ENCODE measurements around the gene MTA1.

MTA1 gene

DNA sequence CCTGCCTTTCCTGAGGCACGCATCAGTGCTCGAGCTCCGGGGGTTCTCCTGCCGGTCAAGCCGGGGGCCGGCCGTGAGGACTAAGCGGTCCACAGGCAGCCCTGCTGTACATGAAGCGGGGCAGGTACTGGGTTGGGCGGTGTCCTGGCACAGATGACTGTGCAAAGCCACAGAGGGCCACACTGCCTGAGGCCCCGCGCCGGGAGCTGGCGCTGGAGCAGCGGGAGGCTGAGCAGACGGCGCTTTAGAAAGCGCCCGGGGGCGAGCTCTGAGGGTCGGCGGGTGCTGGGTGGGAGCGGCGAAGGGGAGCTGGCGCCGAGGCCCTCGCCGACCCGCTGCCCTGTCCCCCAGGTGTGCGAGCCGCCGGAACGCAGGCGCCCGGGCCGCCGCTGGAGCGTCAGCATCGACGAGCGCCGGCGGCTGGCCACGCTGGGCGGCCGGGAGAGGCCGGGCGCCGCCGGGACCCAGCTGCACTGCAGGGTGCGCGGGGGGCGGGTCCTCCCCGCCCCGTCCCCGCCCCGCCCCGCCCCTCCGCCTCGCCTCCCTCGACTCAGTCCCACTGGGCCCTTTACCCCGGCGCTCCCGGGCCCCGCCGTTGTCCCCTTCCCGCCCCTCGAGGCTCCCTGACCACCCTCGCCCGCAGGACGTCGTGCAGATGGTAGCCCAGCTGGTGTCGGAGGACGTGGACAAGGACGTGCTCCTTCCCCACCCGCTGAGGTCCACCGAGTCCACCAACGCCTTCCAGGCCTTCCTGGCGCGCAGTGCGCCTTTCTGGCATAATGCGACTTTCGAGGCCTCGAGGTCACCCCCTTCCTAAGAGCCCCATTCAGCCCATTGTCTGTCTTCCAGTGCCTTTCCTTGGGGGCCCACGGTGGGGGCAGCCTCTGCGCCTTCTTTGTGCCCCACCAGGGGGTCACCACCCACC, 8.3 kb upstream of the MTA1 start:
- DNase-seq = peak; percentile 47

DNA sequence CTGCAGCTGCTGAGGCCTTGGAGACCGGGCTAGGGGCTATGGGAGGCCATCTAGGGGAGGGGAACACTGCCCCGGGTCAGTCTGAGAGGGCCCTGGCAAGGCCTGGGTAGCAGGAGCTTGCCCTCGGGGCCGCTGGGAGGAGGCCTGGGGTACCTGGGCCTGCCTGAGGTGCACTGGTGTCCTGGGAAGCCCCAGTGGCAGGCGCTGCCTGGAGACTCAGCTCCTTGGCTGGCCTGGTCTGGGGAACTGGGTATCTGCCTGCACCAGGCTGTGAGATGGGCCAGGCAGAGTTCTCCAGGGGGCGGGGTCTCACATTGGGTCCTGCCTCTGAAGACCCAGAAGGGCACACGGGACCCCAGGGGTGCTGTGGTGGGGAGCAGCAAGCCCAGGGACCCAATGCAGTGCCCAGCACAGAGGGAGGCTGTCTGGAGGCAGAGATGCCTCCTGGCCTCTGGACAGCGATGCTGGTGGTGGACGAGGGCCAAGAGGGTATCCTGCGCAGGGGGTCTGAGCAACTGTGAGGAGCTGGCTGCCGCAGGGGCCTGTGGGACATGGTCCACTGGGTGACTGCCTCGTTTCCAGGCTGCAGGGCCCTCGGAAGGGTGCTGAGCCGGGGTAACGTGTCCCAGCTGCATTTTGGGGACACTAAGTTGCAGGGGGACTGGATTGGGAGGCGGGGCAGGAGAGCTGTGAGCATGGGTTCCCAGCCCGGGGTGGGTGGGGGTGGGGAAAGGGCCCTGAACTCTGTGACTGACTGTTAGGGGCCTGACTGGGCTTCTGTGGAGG, 7.4 kb upstream of the MTA1 start:
- no peak for DNase-seq

DNA sequence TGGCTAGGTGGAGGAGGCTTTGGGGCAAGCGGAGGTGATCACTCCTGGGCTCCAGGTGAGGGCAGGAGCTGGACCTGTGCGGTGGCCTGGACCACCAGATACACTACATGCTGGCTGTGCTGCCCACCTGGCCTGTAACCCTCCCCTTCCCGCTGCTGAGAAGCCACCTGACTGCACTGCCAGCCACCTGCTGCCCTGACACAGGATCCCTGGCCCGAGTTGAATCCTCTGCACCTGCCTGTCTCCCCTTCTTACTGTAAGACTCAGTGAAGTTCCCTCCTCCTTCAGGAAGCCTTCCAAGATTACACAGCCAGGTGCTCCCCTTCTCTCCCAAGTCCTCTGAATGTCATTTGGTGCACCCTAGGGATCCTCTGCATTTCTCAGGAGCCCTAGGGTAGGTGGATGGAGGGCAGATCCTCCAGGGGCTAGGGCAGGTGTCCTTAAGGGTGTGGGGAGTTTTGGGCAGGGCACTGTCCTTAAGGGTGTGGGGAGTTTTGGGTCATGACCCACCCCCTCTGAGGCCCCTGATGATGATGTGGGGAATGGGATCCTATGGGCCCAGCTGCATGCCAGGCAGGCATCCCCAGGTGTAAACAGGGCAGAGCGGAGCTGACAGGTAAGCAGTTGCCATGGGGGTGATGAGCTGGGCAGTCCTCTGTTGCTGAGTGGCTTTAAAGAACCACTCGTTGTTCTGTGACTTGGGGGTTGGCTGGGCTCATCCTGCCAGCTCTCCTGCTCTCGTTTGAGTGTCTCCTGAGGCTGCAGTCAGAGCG, 6.7 kb upstream of the MTA1 start:
- DNase-seq = no peak

- DNase-seq = no peak
Observed at GRCh38 chr14:105413544-105413886, 6.1 kb upstream of the MTA1 start.

GRCh38 chr14:105414456-105415371, 4.9 kb upstream of the MTA1 start:
- peak; percentile 66 for DNase-seq

DNA sequence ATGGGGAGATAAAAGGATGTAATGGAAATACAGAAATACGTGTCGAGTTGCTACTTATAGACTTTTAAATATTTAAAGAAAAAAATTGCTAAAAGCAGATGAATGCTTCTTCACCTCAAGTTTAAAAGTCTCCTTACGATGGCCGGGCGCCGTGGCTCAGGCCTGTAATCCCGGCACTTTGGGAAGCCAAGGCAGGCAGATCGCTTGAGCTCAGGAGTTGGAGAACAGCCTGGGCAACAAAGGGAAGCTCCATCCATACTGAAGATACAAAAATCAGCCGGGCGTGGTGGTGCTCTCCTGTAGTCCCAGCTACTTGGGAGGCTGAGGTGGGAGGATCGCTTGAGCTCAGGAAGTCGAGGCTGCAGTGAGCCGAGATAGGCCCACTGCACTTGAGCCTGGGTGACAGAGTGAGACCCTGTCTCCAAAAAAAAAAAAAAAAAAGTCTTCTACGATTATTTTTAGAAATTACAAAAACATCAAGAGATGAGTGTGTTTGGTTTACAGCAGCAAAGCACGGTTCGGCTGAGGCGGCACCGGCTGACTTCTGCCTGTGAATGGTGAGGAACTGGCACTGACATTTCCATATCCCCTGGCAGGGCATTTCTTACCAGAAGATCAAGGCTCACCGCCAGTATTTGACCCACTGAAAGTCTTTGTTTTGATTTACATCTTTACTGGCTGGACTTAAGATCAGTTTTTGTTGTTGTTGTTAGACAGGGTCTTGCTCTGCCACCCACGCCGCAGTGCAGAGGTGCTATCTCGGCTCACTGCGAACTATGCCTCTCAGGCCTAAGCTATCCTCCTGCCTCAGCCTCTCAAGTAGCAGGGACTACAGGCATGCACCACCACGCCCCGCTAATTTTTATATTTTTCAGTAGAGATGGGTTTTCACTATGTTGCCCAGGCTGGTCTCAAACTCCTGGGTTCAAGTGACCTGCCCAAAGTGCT, 3.9 kb upstream of the MTA1 start:
- no peak for DNase-seq

DNA sequence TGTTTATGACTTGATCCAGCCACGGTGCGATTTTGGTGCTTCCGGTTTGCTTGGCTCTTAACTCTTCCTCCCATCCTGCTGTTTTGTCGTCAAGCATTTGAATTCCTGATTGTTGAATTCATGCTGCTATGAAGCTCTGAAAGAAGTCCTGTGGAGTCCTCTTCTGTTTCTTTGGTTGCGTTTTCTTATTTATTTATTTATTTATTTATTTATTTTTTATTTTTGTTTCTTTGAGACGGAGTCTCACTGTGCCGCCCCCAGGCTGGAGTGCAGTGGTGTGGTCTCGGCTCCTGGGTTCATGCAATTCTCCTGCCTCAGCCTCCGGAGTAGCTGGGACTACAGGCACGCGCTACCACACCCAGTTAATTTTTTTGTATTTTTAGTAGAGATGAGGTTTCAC, 3.0 kb upstream of the MTA1 start:
- no peak for DNase-seq

DNA sequence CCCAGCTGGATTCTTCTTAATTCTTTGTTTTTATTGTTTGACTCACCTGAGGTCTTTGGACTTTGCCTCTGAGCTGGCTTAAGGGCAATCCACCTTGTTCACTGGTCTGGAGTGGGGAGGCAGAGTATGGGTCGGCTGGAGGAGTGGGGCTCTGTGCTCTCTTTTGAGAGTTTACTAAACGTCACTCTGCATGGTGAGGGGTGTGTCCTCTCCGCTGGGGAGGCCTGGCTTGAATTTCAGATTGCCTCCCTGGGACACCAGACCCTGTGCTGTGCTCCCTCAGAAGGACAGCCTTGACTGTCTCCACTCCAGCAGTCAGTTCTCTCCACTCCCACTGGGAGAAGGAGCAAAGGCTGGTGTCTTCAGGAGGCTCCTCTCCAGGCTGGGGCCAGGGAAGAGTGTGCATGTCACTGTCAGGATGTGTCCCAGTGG, 1.9 kb upstream of the MTA1 start:
- DNase-seq = no peak

GRCh38 chr14:105418269-105419194, 1.1 kb upstream of the MTA1 start:
- DNase-seq = no peak

GRCh38 chr14:105420101-105420973, 710 bp downstream of the MTA1 start:
- DNase-seq = no peak

DNA sequence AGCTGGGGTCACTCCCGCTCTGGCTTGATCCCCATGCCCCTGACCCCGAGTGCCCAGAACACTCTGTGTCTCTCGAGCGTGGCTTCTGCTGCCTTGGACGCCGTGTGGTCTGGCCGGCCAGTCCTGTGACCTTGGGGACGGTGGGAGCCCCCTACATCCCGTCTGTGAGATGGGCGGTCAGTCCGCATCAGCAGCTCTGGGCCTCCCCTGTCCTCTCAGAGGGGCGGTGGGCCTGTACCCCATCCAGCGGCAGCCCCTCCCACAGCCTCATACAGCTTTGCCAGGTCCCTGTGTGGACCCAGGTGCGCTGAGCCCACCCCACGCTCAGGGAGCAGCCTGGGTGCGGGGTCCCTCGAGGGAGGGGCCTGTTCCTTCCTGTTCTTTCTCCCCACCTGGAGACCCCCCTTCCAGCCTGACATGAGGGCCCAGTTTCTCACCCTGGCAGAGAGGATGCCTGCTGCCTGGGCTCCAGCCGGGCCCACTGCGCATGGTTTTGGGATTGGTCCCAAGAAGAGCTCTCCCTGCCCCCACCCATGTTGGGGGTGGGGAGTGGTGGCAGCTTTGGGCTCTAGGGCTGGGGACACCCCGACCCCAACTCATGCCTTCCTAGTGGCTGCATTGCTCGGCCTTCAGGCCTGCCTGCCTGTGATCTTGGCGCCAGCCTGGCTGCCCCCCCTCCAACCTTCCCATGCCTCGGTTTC, 1.5 kb downstream of the MTA1 start:
- DNase-seq = no peak

DNA sequence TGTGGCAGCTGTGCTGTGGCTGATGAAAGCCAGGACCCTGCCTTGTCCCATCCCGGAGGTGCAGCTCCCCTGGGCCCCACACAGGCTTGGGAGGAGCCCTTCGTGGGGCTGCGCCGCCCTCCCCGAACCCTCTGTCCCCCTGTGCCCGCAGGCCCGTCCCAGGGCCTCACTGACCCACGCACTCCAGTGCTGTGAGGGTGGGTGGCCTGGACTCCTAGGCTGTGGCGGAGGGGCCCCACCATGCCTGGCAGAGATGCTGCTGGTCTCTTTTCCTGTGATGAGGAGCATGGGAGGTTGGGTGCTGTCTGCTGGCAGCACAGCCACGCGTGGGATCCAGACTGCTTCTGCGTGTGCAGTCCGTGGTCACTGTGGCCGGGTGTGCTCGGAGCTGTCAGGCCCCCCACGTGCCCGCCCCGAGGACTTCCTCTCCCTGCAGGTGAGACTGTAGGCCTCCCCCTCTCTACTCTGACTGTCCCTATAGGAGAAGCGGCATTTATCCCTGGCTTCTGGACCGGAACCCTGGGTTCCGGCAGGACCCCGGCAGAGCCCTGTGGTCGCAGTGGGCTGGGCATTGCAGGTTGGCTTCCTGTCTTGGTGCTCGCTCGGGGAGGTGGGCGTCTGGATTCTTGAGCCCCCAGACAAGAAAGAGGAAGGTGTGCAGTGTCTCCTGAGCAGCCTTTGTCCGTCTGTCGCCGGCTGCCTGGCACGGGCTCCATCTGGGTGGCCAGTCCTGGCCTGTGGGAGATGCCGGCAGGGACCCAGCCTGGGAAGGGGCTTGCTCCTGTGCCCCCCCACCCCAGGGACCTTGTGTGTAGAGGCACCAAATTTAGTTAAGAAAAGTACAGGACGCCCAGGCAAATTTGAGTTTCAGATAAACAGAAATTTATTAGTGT, 2.3 kb downstream of the MTA1 start:
- DNase-seq = no peak

DNA sequence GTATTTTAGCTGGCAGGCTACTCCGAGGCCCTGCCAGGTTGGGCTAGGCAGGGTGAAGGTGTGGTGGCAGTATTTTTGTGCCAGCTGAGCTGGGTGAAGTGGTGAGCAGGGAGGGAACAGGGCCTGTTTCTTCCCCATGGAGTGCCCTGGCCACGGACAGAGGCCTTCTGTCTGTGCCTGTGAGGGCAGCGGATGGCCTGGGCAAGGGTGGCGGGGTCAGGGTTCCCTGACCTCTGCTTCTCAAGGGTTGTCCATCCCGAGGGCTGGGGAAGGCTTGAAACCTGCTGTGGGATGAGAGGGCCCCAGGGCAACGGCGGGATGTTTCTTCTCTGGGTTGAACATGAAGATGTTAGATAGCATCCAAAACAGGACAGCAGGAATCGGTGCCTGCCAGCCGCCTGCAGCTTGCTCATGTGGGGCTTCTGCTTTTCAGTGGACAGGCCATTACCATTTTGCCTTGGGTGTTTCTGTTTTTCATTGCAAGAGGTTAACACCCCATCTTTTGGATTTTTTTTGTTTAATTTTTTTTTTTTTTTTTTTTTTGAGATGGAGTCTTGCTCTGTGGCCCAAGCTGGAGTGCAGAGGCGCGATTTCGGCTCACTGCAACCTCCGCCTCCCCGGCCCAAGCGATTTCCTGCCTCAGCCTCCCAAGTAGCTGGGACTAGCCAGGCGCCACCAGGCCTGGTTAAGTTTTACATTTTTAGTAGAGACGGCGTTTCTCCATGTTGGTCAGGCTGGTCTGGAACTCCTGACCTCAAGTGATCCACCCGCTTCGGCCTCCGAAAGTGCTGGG, 3.3 kb downstream of the MTA1 start:
- peak; percentile 32 for DNase-seq

DNA sequence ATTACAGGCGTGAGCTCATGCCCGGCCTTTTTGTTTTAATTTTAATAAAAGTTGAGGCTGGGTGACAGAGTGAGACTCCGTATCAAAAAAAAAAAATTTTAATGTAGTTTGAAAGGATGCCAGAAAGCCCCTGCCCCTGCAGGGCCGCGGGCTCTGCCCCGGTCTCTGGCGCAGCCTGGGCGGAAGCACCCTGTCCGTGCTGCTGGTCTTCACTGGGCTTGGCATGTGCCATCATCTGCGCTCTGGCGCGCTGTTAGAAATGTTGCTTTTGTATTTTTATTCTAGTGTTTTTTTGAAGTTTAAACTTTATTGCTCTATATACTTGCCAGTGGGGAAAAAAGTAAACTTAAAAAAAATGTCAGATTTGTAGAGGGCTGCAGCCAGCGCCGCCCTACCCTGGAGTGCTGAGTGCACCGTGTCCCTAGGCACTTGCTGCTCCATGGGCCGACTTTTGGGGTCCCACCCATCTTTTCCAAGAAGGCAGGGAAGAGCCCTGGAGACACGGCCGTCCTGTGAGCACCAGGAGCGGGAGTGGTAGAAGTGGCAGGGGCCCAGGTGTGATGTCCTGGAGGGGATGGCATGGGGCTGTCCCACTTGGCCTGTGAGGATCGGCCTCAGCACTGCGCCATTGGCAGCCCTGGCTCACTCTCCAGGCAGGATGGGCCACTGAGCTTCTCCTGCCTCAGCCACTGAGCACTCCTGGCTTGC, 4.0 kb downstream of the MTA1 start:
- DNase-seq = no peak

DNA sequence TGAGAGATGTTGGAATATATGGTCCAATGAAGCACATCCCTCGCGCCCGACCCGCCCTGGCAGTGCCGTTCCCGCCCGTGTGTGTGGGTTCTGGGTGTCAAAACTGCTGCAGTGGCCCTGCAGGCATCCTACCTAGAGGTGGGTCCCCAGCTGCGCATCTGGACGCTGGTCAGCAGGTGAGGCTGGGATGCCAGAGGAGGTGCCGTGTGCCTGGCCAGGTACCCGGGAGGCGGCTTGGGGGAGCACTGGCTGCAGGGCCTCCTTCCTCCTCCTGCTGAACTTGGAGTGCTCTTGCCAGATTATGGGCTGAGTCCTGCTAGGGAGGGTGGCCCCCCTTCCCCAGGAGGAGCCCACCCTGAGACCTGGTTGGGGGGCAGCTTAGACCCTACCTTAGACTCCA, 5.2 kb downstream of the MTA1 start:
- no peak for DNase-seq

- DNase-seq = no peak
Observed at GRCh38 chr14:105425823-105426247, 6.2 kb downstream of the MTA1 start.
